Brain microvascular endothelial cell (primary cell): Measurements from ENCODE around the gene ETV4.
"Not testable (repeated sequence)": the region's sequence is repeated elsewhere in the genome, so short reads cannot be mapped to it uniquely, and the experiment has no call there.

Experiments
- DNase-seq: peaks from one replicate; pipeline ENCODE4 v3.0.0-alpha.2; 2020
- H3K27ac ChIP-seq: fragments of 250-450 bp; sonication (Bioruptor Pico); 2 replicates; pipeline ENCODE4 v1.5.1; 2020; ENCODE audit warnings: mild to moderate bottlenecking, moderate library complexity
- H3K27me3 ChIP-seq: fragments of 250-450 bp; sonication (Bioruptor Pico); replicated peaks from 2 replicates; pipeline ENCODE4 v1.5.1; 2020; ENCODE audit warnings: mild to moderate bottlenecking
- H3K36me3 ChIP-seq: fragments of 250-450 bp; sonication (Bioruptor Pico); replicated peaks from 2 replicates; pipeline ENCODE4 v1.5.1; 2020; ENCODE audit warnings: mild to moderate bottlenecking
- H3K4me3 ChIP-seq: 2 replicates; pipeline ENCODE4 v1.5.1; 2011; ENCODE audit warnings: low read depth, mild to moderate bottlenecking, control low read depth, low read length, moderate library complexity
- CTCF ChIP-seq: IDR thresholded peaks from 2 replicates; pipeline ENCODE4 v1.5.1; 2011; ENCODE audit warnings: low read depth, mild to moderate bottlenecking, moderate library complexity, low read length, control low read depth, inconsistent platforms; ENCODE audit errors: missing control alignments
- in situ Hi-C: cut with HindIII; loops from 2 replicates; pipeline ENCODE4 v1.10.0; 2017; ENCODE audit warnings: low sequenced_read_pairs, low pct_ligation_motif_present

The ETV4 gene

GRCh38 chr17:43521389-43521788 is 24.8 kb downstream of the ETV4 start:
- no peak for TF ChIP-seq CTCF
- Histone ChIP-seq H3K4me3 (no peak overlapping the region), H3K27me3 (no peaks in the 10 kb centered on the region), H3K27ac (no peak overlapping the region), H3K36me3 (peaks cover 65% of the 10 kb centered on the region)
- DNase-seq: no peak
- in situ Hi-C loops: no loop called here

- peak; percentile 76 for DNase-seq
- Histone ChIP-seq H3K27ac (peak overlapping the region; percentile 67), H3K27me3 (no peaks in the 10 kb centered on the region), H3K36me3 (peaks cover 48% of the 10 kb centered on the region), H3K4me3 (no peak overlapping the region)
- no peak for TF ChIP-seq CTCF
- in situ Hi-C loops: no loop called here
These were observed 28.3 kb downstream of the ETV4 start for GRCh38 chr17:43517615-43518386.

- Histone ChIP-seq H3K27ac (peak overlapping the region; percentile 67), H3K36me3 (peaks cover 53% of the 10 kb centered on the region), H3K27me3 (no peaks in the 10 kb centered on the region), H3K4me3 (no peak overlapping the region)
- peak; percentile 25 for DNase-seq
- TF ChIP-seq CTCF: no peak
- in situ Hi-C loops: no loop called here
These were observed 29.0 kb downstream of the ETV4 start for GRCh38 chr17:43517161-43517560.

- Histone ChIP-seq H3K27ac (no peak overlapping the region), H3K27me3 (no peaks in the 10 kb centered on the region), H3K4me3 (no peak overlapping the region), H3K36me3 (peaks cover 49% of the 10 kb centered on the region)
- TF ChIP-seq CTCF: no peak
- DNase-seq: no peak
- in situ Hi-C loops: no loop called here
These were observed 30.5 kb downstream of the ETV4 start for GRCh38 chr17:43515656-43516055.

- H3K4me3 ChIP-seq, H3K27me3 ChIP-seq, H3K27ac ChIP-seq, in situ Hi-C loops, DNase-seq: not testable (repeated sequence)
- H3K36me3 ChIP-seq: peaks cover 48% of the 10 kb centered on the region
These were observed 34.9 kb downstream of the ETV4 start for GRCh38 chr17:43511199-43511598.

- H3K27ac ChIP-seq, in situ Hi-C loops, DNase-seq, H3K27me3 ChIP-seq, H3K4me3 ChIP-seq: not testable (repeated sequence)
- H3K36me3 ChIP-seq: peaks cover 65% of the 10 kb centered on the region
These were observed 36.7 kb downstream of the ETV4 start for GRCh38 chr17:43509440-43509839.

GRCh38 chr17:43490621-43491020 is 55.5 kb downstream of the ETV4 start:
- peaks cover 34% of the 10 kb centered on the region for H3K36me3 ChIP-seq
- in situ Hi-C loops: no loop called here

More at GRCh38 chr17:43490621-43491020, 55.5 kb downstream of the ETV4 start:
- no peaks in the 10 kb centered on the region for H3K27me3 ChIP-seq
- TF ChIP-seq CTCF: no peak
- H3K27ac ChIP-seq: no peak overlapping the region
- no peak for DNase-seq
- no peak overlapping the region for H3K4me3 ChIP-seq
